K562 (cell line): Measurements from ENCODE around the gene MICALL2. TPM values are rescaled to one million over a fixed set of nuclear protein-coding genes. Genes with fewer than 3 reads are reported as not detected.
A peak's percentile ranks its signal among the peaks of the same experiment; 100 is the strongest.

Experiments used
- ARID3B ChIP-seq: fragments of 250-450 bp; sonication (Bioruptor Pico); IDR thresholded peaks from 2 replicates; pipeline ENCODE4 v1.4.0; 2020; ENCODE audit warnings: borderline replicate concordance
- ATF3 ChIP-seq, 2 experiments: fragments of 450-650 bp in 1 of 2; sonication (generic) in 1 of 2; formaldehyde crosslinking in 1 of 2; IDR thresholded peaks in 1 of 2; conservative IDR thresholded peaks in 1 of 2; 2 replicates each; pipeline versions ENCODE4 v1.6.1 to v1.8.1; 2016 to 2023; ENCODE audit warnings: mild to moderate bottlenecking in 2 of 2, moderate library complexity in 2 of 2, inconsistent platforms in 1 of 2, missing genetic modification reagents in 1 of 2
- CREB3 ChIP-seq: fragments of 450-650 bp; conservative IDR thresholded peaks from 2 replicates; pipeline ENCODE4 v1.6.1; 2016; ENCODE audit warnings: missing genetic modification characterization, low read depth, mild to moderate bottlenecking, missing compliant biosample characterization, moderate library complexity
- EHMT2 ChIP-seq: fragments of 450-650 bp; IDR thresholded peaks from 2 replicates; pipeline ENCODE4 v1.6.1; 2018; ENCODE audit warnings: antibody characterized with exemption
- FOXM1 ChIP-seq, 2 experiments: fragments of 450-650 bp in 1 of 2; sonication (generic) in 1 of 2; formaldehyde crosslinking in 1 of 2; IDR thresholded peaks; 2 replicates each; pipeline versions ENCODE4 v1.6.1 to v1.9.0; 2017 to 2022; ENCODE audit warnings: low read depth in 2 of 2, mild to moderate bottlenecking in 2 of 2, missing genetic modification reagents in 1 of 2, moderate library complexity in 1 of 2
- FUS ChIP-seq: fragments of 200-400 bp; formaldehyde crosslinking; optimal IDR thresholded peaks from 2 replicates; pipeline ENCODE3; 2017; ENCODE audit warnings: low read depth, low read length
- GABPB1 ChIP-seq: sonication (generic); formaldehyde crosslinking; IDR thresholded peaks from 2 replicates; pipeline ENCODE4 v1.8.0; 2022; ENCODE audit warnings: mild to moderate bottlenecking, missing genetic modification reagents
- HMG20B ChIP-seq: fragments of 250-450 bp; sonication (Bioruptor Pico); IDR thresholded peaks from 2 replicates; pipeline ENCODE4 v1.5.0; 2021; ENCODE audit warnings: mild to moderate bottlenecking
- IRF1 ChIP-seq: sonication (generic); formaldehyde crosslinking; IDR thresholded peaks from 2 replicates; pipeline ENCODE4 v1.8.0; 2022; ENCODE audit warnings: missing genetic modification reagents, mild to moderate bottlenecking, borderline replicate concordance
- KDM1A ChIP-seq, 2 experiments: fragments of 450-650 bp; IDR thresholded peaks; 2 replicates each; pipeline ENCODE4 v1.6.1; 2016; ENCODE audit warnings: mild to moderate bottlenecking in 2 of 2
- L3MBTL2 ChIP-seq: fragments of 450-650 bp; IDR thresholded peaks from 2 replicates; pipeline ENCODE4 v1.6.1; 2016; ENCODE audit warnings: mild to moderate bottlenecking, moderate library complexity
- MYC ChIP-seq, 2 experiments: fragments of 250-450 bp in 1 of 2; sonication (Bioruptor Pico) in 1 of 2; IDR thresholded peaks; 2 replicates each; pipeline versions ENCODE4 v1.5.1 to v1.6.1; 2012 to 2021; ENCODE audit warnings: low read depth in 2 of 2, borderline replicate concordance in 1 of 2, improper control_type of control experiment in 1 of 2, low read length in 1 of 2, mild to moderate bottlenecking in 1 of 2, moderate library complexity in 1 of 2
- NEUROD1 ChIP-seq: fragments of 150-350 bp; IDR thresholded peaks from 2 replicates; pipeline ENCODE4 v1.6.1; 2014; ENCODE audit warnings: borderline replicate concordance, low read length, low read depth; ENCODE audit not compliant: partially characterized antibody
- NFATC3 ChIP-seq: fragments of 450-650 bp; IDR thresholded peaks from 2 replicates; pipeline ENCODE4 v1.6.1; 2017; ENCODE audit warnings: mild to moderate bottlenecking
- NR1H2 ChIP-seq: sonication (generic); formaldehyde crosslinking; IDR thresholded peaks from 2 replicates; pipeline ENCODE4 v1.4.0; 2020; ENCODE audit warnings: mild to moderate bottlenecking, missing genetic modification reagents
- NR2C2 ChIP-seq, 2 experiments: fragments of 200-800 bp in 1 of 2; sonication (Bioruptor generic) in 1 of 2; sonication (generic) in 1 of 2; formaldehyde crosslinking in 1 of 2; IDR thresholded peaks; 2 replicates each; pipeline versions ENCODE4 v1.6.1 to v1.8.0; 2016 to 2022; ENCODE audit warnings: mild to moderate bottlenecking in 1 of 2, missing compliant biosample characterization in 1 of 2, missing genetic modification characterization in 1 of 2, missing genetic modification reagents in 1 of 2
- POLR2AphosphoS2 ChIP-seq: IDR thresholded peaks from 2 replicates; pipeline ENCODE4 v1.6.1; 2012; ENCODE audit warnings: low read length, improper control_type of control experiment
- SMARCE1 ChIP-seq: fragments of 450-650 bp; IDR thresholded peaks from 2 replicates; pipeline ENCODE4 v1.7.1; 2016; ENCODE audit warnings: mild to moderate bottlenecking
- THRAP3 ChIP-seq: fragments of 450-650 bp; IDR thresholded peaks from 2 replicates; pipeline ENCODE4 v1.6.1; 2016; ENCODE audit warnings: mild to moderate bottlenecking, inconsistent platforms, borderline replicate concordance
- ZNF146 ChIP-seq: IDR thresholded peaks from one replicate; pipeline ENCODE4 v1.6.1; 2018; ENCODE audit warnings: missing compliant biosample characterization; ENCODE audit not compliant: unreplicated experiment
- polyA plus RNA-seq, 8 experiments: library from polyadenylated mRNA; depleted of rRNA in 4 of 8; stranded (reverse) in 5 of 8; unstranded in 3 of 8; fragments of >200 nt; fragmentation: Nextera tagmentation in 2 of 8; fragmentation: Illumina TruSeq in 1 of 8; extraction: Ambion mirVana in 2 of 8; extraction: Trizol in 1 of 8; gene quantifications; 2 replicates each; pipeline versions ENCODE4 v1.2.1 to v1.2.3, GENCODE V29; 2011 to 2014; ENCODE audit warnings: inconsistent platforms in 1 of 8, missing spikeins in 1 of 8
- total RNA-seq, 7 experiments: library from RNA; depleted of rRNA in 6 of 7; stranded (reverse); fragments of >200 nt in 6 of 7; fragmentation: Illumina TruSeq in 2 of 7; extraction: Trizol in 2 of 7; gene quantifications; 2 replicates each; pipeline versions ENCODE4 v1.2.1 to v1.2.3, GENCODE V29; 2011 to 2021; ENCODE audit warnings: low replicate concordance in 1 of 7

MICALL2 gene
- total and polyA plus RNA-seq, 9 of the 15 experiments (the other 6 are each of a cell fraction or from before 2014, with no cell fraction given): 1.8 to 103 (median 17.0) TPM

- TF ChIP-seq FOXM1 (IDR thresholded peaks at IDR 0.05; ENCODE audit: low read depth) (no peak), FOXM1 (CRISPR knock-in tag; IDR thresholded peaks at IDR 0.05; ENCODE audit: low read depth) (0 out of 2 replicates have a peak, but pooled peaks have one; percentile 24), NR1H2 (CRISPR knock-in tag) (no peak), NR2C2 (CRISPR knock-in tag; IDR thresholded peaks at IDR 0.05) (no peak), NR2C2 (tag; IDR thresholded peaks at IDR 0.05) (peak; percentile 75), SMARCE1 (0 out of 2 replicates have a peak, but pooled peaks have one; percentile 5), ARID3B (CRISPR knock-in tag) (0 out of 2 replicates have a peak, but pooled peaks have one; percentile 14), CREB3 (tag) (0 out of 2 replicates have a peak, but pooled peaks have one; percentile 26), KDM1A (IDR thresholded peaks at IDR 0.05) (0 out of 4 replicates have a peak, but pooled peaks of 1 of the 2 experiments have one; percentile 11), NFATC3 (peak; percentile 70; the same call in 1 of the 2 replicates), ATF3 (IDR thresholded peaks at IDR 0.05) (peak; percentile 47), ATF3 (CRISPR knock-in tag; conservative IDR thresholded peaks at IDR 0.05) (no peak), EHMT2 (0 out of 2 replicates have a peak, but pooled peaks have one; percentile 17), ZNF146 (no peak), POLR2AphosphoS2 (0 out of 2 replicates have a peak, but pooled peaks have one; percentile 17), FUS (no peak), THRAP3 (0 out of 2 replicates have a peak, but pooled peaks have one; percentile 22), L3MBTL2 (0 out of 2 replicates have a peak, but pooled peaks have one; percentile 33), GABPB1 (CRISPR knock-in tag) (peak; percentile 62; the same call in 1 of the 2 replicates), MYC (IDR thresholded peaks at IDR 0.05; ENCODE audit: low read depth, low read length) (peak; percentile 9; the same call in 1 of the 2 replicates), MYC (CRISPR knock-in tag; IDR thresholded peaks at IDR 0.05; ENCODE audit: borderline replicate concordance, low read depth) (no peak), NEUROD1 (no peak), HMG20B (no peak), IRF1 (CRISPR knock-in tag) (no peak)
These were observed 2.5 kb upstream of the MICALL2 start (continued) for GRCh38 chr7:1461646-1462375.
